Umbilical cord (tissue), 2 donors: ENCODE data around the gene RHOA. TPM values are rescaled to one million over a fixed set of nuclear protein-coding genes. Genes with fewer than 3 reads are reported as not detected.

Experiments used
- DNase-seq: peaks from one replicate; pipeline ENCODE4 v3.0.0-alpha.2; 2015; ENCODE audit warnings: low spot score
- total RNA-seq: library from RNA; depleted of rRNA; stranded (reverse); fragments of >200 nt; gene quantifications from one replicate; pipeline ENCODE4 v1.2.3, GENCODE V29; 2014; ENCODE audit warnings: low replicate concordance; ENCODE audit not compliant: insufficient read depth

Gene RHOA
- 351 TPM for total RNA-seq

DNA sequence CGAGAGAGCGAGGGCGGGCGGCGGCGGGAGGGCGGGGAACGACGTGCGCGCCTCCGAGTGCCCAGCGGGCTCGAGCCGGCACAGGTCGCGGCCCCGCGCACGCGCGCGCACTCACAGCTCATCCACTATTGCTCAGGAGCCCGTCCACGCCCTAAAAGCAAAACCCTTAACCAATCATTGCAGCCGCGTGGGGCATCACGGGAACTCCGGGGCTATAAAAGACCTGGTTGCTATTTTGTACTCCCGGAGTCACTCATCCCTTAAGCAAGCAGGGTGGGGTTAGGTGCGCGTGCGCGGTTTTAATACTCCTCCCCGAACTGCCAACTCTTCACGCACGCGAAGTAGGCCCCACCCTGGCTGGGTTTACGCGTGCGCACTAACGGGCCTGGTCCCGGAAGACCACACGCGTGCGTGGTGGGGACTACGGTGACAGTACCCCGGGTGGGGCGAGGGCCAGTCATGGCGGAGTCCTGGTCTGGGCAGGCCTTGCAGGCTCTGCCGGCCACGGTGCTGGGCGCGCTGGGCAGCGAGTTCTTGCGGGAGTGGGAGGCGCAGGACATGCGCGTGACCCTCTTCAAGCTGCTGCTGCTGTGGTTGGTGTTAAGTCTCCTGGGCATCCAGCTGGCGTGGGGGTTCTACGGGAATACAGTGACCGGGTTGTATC is at the start of gene RHOA, which contains the start of gene TCTA:
Gene RHOA (minus strand): TSS at position 9 of the 664 bp plus-strand sequence. CDS start 36,387 bp downstream, outside the sequence.
Gene TCTA (plus strand): TSS at position 456 of the 664 bp plus-strand sequence. CDS start 4 bp downstream, at position 460.
- DNase-seq: peak; percentile 100

DNA sequence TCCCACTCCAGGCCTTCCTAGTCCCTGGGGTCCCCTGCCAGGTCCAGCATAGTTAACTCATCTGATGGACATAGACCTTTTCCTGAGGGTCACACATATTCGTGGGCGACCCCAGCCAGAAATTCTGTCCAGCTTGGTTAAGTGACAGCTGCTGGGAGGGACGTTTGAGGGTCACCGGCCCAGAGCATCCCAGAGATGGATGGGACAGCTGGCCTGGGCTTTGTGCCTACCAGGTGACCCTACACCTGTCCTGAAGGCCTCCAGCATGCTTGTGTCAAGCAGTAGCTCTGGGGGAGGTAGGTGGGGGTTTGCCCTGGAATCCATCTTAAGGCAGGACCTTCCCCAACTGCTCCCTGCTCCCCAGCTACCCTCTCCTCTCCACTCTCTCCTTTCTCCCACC is 49.2 kb upstream of the RHOA start:
- DNase-seq: no peak

- no peak for DNase-seq
These were observed 48.6 kb upstream of the RHOA start for GRCh38 chr3:49460188-49460890.

DNA sequence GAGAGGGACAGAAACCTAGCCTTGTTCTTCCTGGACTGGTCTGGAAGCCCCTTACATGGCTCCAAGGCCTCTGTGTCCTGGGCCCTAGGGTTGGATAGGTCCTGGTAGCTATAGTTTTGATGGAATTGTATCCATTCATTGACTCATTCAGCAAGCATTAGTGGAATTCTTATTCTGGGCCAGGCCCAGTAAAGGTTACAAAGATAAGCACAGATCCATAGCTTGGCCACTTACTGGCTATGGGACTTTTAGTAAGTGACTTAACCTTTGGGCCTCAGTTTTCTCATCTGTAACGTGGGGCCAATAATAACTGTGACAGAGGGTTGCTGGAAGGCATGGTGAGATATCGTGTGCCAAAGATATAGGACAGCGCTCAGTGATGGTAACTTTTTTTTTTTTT is 44.7 kb upstream of the RHOA start:
- no peak for DNase-seq

DNA sequence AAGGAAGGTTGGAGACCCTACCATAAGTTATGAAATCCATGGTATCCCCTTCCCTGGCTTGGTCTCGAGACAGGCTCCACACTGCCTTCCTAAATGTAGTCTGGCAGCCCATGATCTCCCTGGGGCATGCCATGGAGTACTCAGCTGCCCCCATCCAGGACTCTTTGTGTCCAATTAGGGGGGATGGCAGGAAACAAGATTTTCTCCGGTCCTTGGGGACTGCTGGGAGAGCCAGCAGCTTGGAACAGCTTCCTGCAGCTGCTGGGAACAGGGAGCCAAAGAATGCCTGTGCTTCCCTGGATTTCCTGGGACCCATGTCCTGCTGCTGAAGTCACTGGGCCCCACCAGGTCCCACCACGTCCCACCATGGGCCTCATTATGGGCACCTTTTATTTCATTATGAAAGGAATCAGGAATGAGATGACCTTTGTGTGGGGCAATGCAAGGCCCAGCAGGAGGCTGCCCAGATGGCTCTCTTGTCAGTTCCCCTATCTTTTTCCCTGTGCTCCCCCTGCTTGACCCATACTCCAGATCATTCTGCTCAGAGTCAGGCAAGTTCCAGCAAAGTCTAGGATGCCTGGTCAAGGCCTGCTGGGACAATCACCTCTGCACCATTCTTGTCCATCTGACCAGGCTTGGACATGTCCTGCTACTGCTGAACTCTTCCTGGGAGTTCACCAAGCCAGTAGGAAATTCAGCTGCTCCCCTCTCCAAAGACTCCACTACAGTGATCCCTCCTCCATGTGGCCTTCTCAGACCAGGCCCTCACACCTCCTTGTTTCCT is 43.3 kb upstream of the RHOA start:
- no peak for DNase-seq

- DNase-seq: no peak
These were observed 42.7 kb upstream of the RHOA start for GRCh38 chr3:49454458-49454857.

DNA sequence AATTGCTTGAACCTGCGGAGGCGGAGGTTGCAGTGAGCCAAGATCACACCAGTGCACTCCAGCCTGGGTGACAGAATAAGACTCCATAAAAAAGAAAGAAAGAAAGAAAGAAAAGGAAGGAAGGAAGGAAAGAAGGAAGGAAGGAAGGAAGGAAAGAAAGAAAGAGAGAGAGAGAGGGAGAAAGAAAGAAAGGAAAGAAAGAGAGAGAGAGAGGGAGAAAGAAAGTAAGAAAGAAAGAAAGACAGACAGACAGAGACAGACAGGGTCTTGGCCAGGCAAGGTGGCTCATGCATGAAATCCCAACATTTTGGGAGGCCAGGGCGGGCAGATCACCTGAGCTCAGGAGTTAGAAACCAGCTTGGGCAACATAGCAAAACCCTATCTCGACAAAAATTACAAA is 41.8 kb upstream of the RHOA start:
- DNase-seq: no peak

DNA sequence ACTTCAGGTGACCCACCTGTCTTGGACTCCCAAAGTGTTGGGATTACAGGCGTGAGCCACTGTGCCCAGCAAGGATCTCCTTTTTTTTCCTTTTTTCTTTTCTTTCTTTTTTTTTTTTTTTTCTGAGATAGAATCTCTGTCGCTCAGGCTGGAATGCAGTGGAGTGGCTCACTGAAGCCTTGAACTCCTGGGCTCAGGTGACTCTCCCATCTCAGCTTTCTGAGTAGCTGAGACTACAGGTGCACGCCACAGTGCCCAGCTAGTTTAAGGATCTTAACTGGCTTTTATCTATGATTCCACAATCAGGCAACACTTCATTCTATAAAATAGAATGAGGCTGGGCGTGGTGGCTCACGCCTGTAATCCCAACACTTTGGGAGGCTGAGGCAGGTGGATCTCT is 33.6 kb upstream of the RHOA start:
- no peak for DNase-seq

- DNase-seq: no peak
These were observed 23.0 kb upstream of the RHOA start for GRCh38 chr3:49434731-49435130.

GRCh38 chr3:49428752-49429080 is 16.9 kb upstream of the RHOA start:
- DNase-seq: no peak

DNA sequence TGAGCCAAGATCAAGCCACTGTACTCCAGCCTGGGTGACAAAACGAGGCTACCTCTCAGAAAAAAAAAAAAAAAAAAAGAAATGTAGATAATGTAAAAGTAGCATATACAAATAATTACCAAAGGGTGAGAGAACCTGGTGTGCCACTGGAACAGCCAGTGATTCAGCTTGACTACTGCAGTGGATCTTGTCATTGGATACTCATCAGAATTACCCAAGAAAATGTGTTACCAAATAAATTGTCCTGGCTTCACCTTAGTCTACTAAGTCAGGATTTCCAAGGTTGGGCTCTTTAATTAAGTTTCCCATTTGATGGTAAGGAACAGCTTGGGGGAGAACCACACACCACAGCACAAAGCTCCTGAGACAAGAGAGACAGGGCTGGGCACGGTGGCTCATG is 15.8 kb upstream of the RHOA start:
- DNase-seq: no peak

DNA sequence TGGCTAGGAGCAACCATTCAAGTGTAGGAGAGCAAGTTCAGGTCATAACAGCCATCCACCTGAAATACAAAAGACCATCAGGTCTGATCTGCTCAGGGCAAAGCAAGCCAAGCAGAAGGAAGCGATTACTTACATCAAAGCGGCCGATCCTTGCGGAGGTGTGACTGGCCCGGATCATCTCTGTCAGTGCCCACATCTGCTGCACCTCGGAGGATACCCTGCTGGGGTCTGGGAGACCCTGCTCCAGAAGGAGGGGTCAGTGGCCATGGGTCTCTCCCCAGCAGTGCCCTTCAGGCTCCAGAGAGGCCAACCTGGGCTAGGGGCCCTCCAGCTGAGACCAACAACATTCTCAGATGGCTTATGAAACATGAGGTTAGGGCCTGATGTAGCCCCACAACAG is 13.0 kb upstream of the RHOA start:
- no peak for DNase-seq

GRCh38 chr3:49422379-49423248 is 10.8 kb upstream of the RHOA start, which contains the start of gene AMT:
TSS of gene AMT (minus strand) at chr3:49422473. CDS start at chr3:49422450, 23 bp downstream.
- DNase-seq: peak; percentile 75

GRCh38 chr3:49421890-49422378 is 10.2 kb upstream of the RHOA start:
- DNase-seq: no peak

- DNase-seq: no peak
These were observed 5.8 kb upstream of the RHOA start for GRCh38 chr3:49417516-49418120.

DNA sequence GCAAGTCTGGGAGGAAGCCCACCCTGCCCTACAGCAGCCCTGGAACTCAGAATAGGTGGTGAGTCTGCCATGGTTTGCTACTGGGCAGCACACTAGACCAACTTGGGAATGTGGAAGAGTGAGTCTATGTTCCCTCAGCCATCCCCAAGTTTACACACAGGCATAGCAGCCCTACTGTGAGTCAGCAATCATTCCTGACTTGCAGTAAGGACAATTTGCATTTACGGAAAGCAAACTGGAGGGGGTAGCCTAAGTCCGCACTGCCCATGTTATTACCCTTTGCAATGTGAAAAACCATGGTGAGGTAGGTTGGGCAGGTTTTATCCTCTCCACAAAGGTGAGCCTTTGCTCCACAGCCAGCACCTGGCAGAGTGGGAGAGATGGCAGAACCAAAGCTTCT is 5.1 kb upstream of the RHOA start:
- no peak for DNase-seq

- no peak for DNase-seq
These were observed 4.3 kb upstream of the RHOA start for GRCh38 chr3:49415931-49416601.

- DNase-seq: no peak
These were observed 3.0 kb upstream of the RHOA start for GRCh38 chr3:49414753-49415152.

DNA sequence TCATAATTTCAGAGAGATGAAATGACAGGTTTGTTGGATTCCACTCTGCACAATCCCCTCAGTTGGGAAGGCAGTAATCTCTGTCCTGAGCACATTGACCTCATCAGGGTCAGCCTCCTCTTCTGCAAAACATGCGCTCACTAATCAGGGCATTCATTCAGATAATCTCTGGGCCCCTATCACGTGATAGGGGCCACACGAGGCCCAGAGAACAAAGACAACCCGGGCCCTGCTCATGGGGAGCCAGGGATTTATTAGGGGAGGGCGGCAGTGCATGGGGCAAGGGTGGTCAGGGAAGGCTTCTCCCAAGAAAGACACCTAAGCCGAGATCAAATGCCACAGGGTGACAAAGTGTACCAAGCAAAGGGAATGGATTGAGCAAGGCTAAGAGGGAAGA is 1.6 kb upstream of the RHOA start:
- DNase-seq: no peak

- no peak for DNase-seq
These were observed 1.0 kb upstream of the RHOA start for GRCh38 chr3:49412632-49413337.
